GM21576 (cell line): Measurements from ENCODE around the gene PTPRR.

Source experiments
- ATAC-seq: cut with Tn5 transposase; IDR thresholded peaks from one replicate; pipeline ENCODE4 v1.9.1; 2021; ENCODE audit warnings: mild to moderate bottlenecking, moderate library complexity; ENCODE audit not compliant: unreplicated experiment

The PTPRR gene

DNA sequence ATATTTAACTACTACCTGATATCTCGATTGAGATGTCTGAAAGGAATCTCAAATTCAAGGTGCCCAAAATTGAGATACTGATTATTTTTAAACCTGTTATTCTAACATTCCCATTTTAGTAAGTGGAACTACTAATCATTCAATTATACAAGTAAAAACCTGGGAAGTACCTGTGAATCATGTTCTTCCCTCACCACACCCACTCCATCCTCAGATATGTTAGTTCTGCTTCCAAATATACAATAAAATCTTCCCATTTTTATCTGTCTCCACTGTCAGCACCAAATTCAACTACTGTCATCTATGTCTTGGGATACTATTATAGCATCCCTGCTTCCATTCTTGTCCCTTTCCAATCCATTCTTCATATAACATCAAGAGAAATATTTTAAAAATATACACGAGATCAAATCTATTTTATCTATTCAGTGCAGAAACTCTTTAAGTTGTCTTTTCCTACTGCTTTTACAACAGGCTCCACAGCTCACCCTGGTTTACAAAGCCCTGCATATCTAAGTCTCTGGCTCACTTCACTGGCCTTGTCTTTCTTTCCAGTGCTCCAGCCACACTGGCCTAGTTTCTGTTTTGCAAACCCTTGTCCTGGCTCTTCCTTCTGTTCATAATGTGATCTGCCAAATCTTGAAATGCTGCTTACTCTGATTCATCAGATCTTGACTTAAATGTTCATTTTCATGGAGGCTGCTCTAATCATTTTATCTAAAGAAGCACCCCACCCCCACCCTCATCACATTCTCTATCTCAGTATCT, 122.3 kb downstream of the PTPRR start:
- ATAC-seq: no peak

- ATAC-seq: no peak
These were observed 123.5 kb downstream of the PTPRR start for GRCh38 chr12:70796989-70797388.

GRCh38 chr12:70795608-70796007, 124.9 kb downstream of the PTPRR start:
- ATAC-seq: no peak

- ATAC-seq: no peak
These were observed 126.4 kb downstream of the PTPRR start for GRCh38 chr12:70794131-70794530.

DNA sequence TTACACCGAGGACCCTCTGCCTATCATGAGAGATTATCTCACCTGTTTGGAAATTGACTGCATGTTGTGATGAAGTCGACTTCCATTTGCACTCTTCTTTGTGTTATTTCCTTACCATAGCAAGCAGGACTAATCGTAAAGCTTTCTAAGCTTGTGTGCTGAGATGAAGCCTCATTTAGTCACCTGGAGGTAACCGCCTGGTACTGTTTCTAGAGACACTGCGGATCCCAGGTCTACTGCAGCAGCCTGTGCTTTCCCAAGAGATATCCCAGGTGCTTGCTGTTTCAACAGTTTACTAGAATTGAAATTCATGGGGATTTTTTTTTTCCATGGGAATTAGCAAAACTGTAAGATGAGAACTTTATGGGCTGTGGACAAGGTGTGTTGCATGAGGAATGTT, 131.8 kb downstream of the PTPRR start:
- no peak for ATAC-seq

DNA sequence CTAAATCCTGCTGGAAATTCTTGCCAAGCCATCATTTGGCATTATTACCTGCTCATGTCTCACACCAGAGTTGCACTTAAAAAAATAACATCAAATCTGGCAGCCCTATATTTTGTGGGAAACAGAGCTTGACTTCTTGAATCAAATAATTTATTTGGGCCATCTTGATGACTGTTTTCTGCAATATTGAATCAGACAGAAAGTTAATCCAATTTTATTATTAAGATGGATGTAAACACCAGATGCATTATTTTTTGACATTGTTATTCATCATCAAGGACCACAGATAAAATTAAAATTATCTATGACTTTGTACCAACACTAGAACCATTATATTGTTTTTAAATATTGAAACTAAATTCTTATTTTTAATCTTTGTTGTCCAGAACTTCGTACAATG, 132.9 kb downstream of the PTPRR start:
- no peak for ATAC-seq

GRCh38 chr12:70785896-70786295, 134.6 kb downstream of the PTPRR start:
- no peak for ATAC-seq

- no peak for ATAC-seq
These were observed 136.4 kb downstream of the PTPRR start for GRCh38 chr12:70784042-70784668.

DNA sequence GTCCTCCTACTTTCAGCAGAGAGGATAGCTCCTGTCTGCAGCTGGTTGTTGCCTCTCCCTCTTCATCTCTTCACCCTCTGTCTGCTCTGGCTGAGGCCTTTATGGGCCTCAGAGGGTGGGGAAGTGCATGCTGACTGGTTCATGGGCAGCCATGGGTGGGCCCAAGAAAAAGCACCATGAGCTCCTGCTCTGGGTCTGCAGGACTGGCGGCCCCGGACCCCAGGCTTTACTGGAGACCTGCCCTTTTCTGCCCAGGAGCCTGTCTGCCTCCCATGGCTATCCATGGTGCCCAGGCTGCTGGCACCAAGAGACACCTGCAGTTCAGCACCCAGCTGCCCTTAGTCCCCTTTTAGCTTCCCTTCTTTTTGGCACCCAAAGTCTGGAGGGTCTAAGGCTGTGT, 137.1 kb downstream of the PTPRR start:
- no peak for ATAC-seq

GRCh38 chr12:70779250-70779649, 141.3 kb downstream of the PTPRR start:
- no peak for ATAC-seq

GRCh38 chr12:70774055-70774454, 146.5 kb downstream of the PTPRR start:
- no peak for ATAC-seq

GRCh38 chr12:70772836-70773235, 147.7 kb downstream of the PTPRR start:
- ATAC-seq: no peak

DNA sequence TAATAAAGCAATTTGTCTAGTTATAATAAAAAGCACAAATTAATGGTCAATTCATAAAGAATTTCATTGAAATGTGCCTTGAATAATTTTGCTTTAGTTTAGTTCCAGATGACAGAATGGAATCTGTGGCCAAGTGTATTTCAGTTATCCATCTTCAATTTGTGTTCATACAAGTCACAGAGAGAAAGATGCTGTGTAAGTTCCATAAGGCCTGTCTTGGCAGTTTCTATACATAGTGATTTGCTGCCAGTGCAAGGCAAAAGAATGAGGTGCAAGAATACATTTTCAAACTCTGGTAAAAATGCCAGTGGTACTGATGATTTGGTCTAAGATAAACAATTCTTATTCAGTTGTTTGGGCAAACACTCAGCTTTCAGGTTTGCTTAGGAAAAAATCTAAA, 149.0 kb downstream of the PTPRR start:
- no peak for ATAC-seq

- no peak for ATAC-seq
These were observed 156.9 kb downstream of the PTPRR start for GRCh38 chr12:70763666-70764065.

- no peak for ATAC-seq
These were observed 158.5 kb downstream of the PTPRR start for GRCh38 chr12:70762000-70762399.

DNA sequence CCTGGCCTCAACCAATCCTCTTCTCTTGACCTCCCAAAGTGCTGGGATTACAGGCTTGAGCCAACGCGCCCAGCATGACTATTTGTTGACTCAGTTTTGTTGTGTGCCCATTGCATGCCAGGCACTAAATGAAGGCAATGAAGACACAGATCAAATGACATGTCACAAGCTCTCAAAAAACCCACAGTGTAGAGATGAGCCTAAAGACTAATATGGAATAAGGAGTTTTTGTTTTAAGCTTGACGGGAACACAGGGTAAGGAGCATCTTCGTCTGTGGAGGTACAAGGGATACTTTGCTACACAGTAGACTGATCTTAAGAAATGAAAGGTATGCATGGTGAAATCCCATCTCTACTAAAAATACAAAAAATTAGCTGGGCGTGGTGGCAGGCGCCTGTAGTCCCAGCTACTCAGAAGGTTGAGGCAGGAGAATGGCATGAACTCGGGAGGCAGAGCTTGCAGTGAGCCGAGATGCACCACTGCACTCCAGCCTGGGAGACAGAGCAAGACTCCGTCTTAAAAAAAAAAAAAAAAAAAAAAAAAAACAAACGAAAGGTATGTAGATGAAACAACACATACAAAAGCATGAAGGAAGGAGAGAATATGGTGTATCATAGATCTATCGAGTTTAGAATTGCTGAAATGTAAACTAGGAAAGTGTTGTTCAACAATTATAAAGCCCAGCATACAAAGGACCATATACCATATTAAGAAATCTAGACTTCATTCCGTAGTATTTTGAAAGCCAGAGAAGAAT, 161.2 kb downstream of the PTPRR start:
- no peak for ATAC-seq

- no peak for ATAC-seq
These were observed 162.1 kb downstream of the PTPRR start for GRCh38 chr12:70758494-70758845.

DNA sequence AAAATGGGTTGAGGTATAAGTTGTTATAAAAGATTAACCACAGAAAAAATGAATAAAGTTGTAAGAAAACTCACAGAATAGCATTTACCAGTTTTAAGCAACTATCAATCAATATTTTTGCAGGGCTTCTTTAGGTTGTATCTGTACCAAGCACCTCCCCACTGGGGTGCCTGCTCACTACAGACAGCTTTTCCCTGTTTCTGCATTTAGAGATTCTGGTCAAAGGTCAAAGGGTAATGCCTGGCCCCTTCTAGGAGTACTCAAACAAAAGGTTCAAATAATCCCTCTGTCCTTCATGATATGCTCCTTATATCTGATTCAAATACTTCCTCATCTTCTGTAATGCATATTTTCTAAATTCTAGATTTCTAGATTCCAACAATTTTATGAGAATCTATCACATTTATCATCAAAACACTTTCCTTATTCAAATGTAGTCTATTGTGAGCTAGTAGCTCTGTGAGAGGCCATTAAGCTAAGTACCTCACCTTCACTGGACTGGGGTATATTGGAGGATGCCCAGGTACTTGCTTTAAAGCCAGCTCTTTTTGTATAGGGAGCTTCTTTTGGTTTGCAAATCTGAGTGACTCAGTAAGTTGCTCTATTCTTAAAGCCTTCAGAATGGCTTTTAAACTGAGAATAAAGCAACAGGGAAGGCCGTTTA, 162.6 kb downstream of the PTPRR start:
- no peak for ATAC-seq

GRCh38 chr12:70756791-70757190, 163.7 kb downstream of the PTPRR start:
- no peak for ATAC-seq

- ATAC-seq: no peak
These were observed 164.4 kb downstream of the PTPRR start for GRCh38 chr12:70756118-70756517.

DNA sequence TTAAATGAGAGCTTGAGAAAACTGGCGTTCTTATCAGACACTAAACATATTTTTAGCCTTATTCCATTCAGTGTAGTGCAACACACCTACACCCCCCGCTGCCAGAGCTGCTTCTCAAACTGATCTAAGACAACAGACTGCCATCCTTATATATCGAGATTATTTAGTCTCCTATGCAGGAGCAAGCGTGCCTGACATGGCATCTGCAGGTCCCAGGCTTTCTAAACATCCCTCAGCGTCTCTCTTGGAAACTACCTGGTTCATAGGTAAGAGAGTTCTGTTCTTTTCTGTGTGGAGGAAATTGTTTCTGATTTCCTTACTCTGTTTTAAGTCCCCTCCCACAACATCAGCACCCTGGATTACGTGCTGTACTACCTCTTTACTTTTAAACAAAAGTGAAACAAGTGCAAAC, 166.2 kb downstream of the PTPRR start:
- ATAC-seq: no peak

DNA sequence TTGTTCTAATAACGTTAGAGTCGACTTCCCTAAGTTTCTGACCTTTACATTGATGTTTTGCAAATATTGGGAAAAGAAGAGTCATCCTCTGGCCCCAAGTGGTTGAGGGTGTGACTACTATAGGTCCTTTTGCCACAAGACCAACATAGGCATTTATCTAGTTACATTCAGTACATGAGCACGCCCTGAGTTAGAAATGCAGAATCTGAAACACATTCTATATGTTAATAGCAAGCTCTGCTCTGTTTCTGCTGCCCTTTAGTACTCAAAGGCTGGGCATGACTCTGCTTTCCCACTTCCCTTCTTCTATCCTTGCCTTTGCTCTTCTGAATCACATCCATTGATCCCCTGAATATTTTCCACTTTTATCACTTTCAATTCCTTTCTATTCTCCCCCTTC, 168.2 kb downstream of the PTPRR start:
- no peak for ATAC-seq
